GM19025 (cell line): ENCODE data around the gene PBX1.

Experiments used
- ATAC-seq: cut with Tn5 transposase; IDR thresholded peaks from one replicate; pipeline ENCODE4 v1.9.1; 2021; ENCODE audit warnings: mild to moderate bottlenecking, low read depth, moderate library complexity; ENCODE audit not compliant: unreplicated experiment

The PBX1 gene

DNA sequence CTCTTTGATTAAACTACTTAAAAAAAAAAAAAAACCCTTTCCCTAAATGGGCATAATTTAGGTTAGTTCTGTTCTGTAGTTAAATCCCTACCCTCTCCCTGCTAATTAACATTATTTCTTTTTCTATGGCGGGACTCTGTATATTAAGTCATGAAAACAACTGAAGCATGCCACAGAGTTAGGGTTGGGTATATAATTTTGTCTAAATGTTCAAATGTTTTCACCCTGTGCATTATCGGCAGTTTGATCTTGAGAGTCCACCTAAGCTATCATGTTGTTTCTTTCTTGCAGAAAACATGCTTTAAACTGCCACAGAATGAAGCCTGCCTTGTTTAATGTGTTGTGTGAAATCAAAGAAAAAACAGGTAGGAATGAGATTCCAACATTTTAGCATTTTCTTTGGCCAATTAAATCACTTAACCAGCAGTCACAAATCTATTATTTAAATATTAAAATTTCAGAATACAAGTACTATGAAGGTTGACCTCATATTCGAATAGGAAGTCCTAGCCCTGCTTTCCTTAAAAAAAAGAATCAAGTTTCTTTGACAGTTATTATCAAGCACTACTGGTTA is 4.0 kb downstream of the PBX1 start:
- ATAC-seq = no peak

DNA sequence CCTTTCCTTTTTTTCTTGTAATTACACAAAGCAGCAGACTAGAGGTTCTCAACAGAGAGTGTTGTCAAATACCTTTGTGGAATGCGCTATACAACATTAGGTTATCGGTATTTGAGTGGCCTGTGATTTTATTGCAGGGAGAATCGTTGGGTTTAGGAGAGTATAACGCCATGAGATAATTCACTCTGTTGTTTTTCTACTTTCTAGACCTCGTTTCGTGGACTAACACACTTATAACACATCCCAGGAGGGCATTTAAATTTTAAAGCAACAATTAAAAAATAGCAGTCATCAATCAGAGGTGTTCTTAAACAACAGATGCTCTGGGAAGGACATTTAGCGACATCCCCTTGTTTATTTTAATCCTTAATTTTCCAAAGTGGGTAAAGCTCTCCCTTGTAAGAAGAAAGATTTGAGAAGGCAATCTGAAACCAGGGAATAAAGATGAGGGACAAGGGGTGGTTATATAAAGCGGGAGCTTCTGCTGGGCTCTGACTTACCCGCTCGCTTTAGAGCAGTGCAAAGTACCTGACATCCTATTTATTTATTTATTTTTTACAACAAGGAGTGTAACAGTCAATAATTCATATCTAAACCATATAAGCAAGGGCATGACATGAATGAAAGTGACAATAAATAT is 4.9 kb downstream of the PBX1 start:
- ATAC-seq = no peak

DNA sequence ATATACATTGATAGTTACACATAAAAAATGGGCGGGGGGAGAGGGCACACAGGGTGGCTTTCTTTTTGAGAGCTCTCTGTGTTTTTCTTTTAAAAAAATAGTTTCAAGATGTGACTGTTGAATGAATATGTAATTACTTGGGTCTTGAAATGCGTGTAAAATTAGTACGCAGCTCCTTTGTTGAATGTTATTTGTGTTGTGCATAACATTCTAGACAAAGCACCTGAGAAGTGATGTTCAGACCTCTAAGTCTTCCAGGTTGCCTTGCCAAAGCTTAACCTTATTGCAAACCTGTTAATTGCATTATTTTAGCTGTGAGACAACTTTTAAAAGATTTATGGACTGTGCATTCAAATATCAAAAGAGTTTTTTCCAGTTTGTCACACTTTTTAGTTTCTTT is 5.4 kb downstream of the PBX1 start:
- ATAC-seq = no peak

DNA sequence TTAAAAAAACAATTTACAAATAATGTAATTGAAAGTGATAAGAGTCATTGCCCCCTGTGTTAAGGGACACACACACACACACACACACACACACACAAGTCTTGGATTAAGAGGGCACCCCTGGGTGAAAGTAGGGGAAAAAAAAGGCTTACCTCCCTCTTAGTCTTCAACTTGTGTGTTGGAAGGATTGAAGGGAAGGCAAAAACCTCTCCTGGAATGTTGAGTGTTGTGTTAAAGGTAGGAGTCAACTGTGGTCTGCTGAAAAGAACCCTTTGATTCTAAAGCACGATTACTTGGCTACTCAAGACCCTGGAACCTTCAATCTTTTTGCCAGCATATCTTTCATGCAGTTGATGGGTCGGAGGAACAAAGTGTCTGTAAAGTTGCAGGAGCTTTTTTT is 6.4 kb downstream of the PBX1 start:
- no peak for ATAC-seq

DNA sequence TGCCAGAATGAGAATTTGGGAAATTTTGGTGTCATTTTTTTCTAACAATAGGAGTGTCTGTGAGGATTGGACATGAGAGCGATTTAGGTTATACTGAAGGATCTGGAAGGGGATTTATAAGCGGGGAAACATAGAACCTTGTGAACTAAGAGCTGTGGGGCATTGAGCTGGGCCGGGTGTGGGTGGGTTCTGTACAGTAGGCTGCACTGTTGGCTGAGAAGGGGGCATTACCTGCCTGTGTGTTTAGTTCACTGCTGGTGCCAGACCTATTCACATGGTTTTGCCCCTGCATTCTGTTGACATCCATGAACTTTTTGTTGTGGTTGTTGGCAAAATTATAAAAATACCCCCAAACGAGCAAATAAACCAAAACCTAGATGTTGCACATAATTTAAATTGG is 8.8 kb downstream of the PBX1 start:
- ATAC-seq = no peak

DNA sequence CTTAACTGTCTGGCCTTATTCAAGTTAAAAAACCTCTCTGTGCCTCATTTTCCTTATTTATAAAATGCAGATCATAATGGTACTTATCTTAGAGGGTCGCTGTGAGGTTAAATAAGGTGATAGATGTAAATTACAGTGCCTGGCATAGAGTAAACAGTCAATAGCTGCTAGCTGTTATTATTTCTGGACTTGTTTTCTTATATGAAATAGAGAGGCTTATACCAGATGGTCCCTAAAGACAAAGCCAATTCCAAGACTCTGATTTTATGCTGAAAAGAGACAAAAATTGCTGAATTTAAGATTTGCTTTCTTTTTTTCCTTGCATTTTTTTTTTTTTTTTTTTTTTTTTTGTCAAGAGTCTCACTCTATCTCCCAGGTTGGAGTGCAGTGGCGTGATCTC is 10.3 kb downstream of the PBX1 start:
- ATAC-seq = no peak

DNA sequence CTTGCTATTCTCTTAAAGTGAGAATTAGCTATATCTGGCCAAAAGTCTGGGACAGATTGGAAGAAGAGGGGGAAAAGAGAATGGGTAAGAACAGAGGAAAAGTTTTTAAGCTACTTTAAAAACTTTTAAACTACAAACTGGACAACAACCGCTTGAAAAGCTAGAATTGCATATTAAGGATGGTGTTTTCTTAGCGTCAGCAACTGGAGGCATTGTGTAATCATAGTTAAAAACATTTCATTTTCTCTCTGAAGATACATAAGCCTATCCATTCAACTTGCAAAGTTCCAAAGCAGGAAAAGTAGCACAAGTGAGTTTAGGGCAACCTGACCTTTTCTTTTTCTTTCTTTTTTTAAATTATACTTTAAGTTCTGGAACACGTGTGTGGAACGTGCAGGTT is 10.9 kb downstream of the PBX1 start:
- no peak for ATAC-seq

DNA sequence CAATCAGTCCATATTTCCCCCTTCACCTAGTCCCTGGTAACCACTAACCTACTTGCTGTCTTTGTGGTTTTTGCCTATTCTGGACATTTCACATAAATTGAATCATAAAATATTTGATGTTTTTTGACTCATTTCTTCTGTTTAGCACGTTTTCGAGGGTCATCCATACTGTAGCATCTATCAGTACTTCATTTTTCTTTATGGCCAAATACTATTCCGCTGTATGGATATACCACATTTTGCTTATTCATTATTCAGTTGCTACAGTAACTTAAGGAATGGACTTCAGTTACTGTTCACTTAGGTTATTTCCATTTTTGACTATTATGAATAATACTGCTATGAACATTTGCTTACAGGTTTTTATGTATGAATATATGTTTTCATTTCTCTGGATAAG is 12.3 kb downstream of the PBX1 start:
- no peak for ATAC-seq

DNA sequence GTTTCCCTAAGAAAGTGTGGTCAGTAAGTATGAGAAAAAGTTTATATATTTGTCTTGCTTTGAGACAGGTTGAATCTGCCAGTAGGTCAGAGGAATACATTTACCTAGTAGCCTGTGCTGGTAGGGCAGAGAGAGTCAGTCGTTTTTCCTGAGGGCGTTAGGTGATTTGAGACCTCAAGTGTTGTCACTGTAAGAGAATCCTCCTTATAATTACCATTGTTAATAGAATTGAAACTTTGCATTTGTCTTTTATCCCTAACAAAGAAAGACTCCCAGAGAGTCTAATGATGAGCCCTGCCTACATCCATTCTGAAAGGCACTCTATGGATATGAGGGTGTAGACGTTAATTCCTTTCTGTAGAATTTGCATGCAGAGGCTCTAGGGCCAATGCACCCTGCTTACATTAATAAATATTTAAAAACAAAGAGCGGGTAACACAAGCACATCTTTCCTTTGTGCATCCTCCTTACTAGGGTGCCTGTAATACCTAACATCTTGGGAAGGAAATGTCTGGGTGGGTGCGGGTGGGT is 16.4 kb downstream of the PBX1 start:
- no peak for ATAC-seq

DNA sequence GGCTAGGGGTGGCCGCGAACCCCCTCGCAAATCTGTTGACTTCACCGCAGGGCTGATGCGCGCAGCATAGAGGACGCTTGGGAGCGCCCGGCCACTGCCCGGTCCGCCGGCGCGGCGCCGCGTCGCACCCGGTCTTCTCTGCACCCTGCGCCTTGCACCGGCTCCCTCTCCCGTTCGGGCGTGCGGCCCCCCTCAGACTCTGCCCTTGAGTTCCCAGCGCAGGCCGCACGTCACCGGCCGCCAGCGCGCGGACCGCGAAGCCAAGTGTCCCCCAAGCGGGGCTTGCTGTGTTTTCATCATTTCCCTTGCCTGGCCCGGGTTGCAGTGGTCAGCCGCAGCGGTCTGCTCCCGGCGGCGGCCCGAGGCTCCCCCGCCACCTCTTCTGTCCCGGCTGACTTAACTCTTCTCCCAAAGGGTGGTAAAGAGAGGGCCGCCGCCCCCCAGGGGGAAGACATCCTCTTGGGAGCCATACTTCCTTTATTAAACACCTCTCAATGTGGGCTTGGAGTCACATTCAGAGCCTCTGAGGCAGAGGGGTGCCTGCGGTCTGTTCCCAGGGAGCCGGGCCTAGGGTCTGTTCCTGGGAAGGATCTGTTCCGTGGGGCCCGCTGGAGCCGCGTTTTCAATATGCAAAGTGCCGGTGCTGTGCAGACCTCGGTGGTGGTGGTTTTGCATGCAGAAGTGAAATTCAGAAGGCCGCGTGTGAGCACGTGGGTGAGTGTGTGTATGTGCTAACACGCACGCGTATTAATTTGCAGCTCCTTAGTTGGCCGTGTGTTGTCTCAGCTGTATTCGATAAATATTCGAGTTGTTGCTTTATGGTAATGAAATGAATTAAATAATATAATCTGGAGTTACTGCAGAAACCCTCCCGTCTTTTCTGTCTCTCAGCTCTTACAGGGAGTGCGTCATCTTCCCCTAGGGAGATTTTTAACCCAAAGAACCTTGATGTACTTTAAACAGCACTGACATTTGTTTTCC is 17.6 kb downstream of the PBX1 start:
- no peak for ATAC-seq

DNA sequence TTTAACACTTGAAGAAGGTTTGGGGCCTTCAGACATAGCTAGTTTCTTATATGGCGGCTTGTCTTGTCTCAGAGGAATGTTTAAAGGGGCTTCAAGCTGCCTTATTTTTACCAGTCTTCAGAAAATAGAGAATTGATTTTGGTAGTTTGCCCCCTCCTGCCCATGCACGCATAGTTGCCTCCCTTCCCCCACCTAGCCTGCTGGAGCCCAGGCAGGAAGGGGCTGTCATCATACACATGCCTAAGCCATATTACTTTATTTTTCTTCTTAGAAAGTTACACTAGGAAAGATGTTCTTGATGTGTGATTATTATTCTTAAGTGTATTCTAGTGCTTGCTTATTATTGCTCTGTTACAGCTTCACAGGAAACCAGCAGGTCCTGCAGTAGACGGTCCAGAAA is 18.3 kb downstream of the PBX1 start:
- no peak for ATAC-seq

DNA sequence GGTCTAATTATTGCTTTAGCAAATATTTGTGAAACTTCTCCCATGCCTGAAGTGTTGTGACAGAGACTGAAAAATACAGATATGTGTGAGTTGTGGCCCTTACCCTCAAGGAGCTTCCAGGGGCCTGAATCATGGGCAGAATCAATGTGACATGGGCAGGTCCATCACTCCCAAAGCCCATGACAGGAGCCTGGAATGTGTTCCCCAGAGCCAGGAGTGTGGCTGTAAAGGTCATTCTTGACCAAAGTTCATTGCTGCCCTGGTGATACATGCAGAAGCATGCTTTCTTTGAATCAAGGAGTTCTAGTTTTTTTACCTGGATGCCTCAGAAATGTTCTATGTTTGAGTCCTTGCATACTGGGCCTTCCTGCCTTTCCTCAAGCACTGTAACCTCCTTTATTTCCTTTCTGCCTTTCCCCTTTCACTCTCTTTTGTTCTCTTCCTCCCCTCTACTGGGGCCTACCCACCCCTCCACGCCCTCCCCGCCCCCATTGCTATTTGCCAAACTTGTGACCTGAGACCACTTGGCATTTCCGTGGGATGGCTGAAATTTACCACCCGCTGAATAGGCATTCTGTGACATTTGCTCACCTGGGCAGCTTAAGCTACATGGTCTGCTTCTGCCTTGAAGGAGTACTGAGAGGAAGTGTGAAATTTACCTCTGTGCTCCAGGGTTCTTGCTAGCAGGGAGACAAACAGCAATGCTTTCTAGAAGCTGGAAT is 19.7 kb downstream of the PBX1 start:
- ATAC-seq = no peak

DNA sequence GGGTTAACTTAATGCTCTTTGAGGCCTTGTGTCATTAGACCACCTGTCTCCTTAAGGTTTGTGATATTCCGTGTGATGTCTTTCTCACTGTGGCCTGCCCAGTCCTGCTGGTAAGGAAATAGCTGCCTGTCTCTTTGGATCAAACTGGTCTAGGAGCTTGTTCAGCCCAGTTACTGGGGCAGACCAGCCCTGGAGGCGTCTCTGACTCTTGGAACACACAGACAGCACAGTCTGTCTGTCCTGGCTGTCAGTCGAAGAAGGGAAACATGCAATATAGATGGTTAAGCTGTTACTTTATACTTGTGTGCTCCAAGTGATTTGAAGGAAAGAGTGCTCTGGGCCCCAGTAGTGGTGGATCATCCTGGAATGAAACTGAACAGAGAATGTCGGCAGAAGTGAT is 20.4 kb downstream of the PBX1 start:
- ATAC-seq = no peak

DNA sequence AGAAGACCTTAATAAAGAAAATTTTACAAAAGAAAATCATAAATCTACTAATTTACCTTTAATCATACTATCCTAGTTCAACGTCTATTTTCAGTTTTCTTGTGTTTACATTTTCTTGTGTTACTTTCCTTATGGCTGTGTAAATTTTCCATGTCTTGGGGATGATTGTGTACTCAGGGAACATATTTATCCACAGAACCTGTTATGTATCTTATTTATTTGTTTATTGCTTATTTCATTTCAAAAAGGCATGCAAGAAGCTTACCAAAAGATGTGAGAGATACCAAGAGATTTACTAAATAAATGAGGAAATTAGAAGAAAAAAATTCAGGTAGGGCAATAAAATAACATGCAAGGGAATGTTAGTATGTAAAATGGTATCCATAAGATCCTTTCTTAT is 22.8 kb downstream of the PBX1 start:
- ATAC-seq = no peak

DNA sequence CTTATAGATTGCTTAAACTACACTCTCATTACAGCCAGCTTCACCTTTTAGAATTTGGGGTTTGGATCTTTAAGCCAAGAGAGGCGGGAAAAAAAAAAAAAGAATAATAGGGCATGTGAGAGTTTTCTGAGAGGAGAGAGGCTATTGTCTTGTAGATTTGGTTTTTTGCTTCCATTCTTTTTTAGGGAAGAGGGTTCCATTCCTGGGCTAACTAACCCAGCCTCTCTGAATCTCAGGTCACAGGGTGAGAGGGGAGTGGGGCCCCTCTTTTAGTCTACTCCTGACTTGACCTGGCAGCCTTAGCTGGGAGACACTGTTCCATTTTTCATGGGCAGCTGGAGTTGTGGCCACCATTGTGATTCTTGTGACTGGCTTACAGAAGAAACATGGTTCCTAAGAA is 24.2 kb downstream of the PBX1 start:
- no peak for ATAC-seq

DNA sequence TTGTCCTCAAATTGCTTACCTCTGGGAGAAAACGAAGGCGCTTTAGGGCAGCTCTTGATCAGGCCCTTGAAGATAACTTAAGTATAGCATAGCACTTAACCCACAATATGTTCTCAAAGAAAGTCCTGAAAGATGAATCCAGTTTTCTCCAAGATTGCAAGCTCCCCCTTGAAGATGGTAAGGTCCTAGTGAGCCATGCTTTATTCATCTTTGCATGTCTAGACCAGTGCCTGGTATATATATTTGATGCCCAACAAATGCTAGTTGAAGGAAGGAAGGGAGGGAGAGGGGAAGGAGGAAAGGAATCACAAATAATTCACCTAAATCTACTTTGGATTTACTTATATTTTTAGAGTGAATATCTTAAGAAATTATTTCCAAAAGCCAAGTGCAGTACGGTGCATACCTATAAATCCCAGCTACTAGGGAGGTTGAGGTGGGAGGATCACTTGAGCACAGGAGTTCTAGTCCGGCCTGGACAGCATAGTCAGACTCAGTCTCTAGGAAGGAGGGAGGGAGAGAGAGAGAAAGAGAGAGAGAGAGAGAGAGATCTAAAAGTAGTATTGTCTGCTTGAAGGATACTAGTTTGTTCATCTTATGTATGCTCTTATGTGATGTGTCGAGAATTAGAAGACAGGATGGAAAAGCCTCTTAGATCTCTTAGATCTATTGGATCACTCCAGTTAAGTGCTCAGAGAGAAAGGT is 25.0 kb downstream of the PBX1 start:
- ATAC-seq = no peak

DNA sequence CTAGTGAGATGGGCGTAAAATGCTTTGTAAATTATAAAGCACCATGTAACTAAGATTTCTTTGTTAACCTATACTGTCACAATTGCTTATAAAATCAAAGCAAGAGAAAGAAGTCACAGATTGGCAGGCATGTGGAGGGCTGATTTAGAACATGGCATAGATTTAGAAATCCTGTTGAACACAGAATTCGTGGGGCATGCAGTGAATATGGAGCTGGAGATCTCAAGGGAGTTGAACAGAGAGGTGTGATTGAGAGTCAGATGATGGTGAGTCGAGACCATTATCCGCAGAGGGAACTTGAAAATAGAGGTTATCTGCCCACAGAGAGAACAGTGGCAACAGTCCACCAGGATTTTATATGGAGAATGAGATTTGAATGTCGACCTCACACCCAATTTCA is 27.6 kb downstream of the PBX1 start:
- no peak for ATAC-seq

DNA sequence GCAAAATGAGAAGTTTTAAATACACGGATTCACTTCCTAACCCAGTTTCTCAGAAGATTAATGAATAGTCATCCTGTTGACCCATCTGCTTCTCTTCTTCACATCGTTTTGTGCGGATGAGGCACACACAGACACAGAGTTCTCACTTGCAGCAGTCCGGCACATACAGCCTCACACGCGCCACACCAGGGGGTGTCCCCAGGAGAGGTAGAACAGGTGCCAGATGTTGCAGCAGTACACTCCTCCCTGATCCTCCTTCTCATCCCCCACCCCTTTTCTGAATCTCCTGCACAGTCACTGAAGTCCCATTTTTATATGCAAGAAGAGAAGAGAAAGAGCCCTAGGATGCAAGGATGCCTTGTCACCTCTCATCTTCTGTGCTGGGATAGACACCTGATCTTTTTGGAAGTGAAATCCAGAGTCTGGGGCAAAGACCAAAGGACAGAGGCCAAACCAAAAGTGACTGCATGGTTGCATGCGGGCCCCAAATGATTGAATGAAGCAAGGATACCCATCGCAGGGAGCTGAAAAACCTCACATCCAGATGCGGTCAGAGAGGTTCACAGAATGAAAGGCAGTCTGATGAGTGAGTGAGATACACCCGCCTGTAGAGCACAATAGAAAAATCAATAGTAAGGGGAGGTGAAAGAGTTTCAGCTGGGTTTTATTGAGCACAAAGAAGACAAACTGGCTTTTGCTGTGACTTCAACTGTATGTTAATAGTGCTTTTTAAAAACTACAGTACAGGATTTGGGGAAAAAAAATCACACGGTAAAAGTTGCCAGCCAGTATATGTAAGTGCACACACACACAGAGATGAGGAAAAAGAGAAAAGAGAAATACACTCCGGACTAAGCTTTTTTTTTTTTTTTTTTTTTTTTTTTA is 28.9 kb downstream of the PBX1 start:
- no peak for ATAC-seq
